Progenitor cell of endocrine pancreas (in vitro differentiated cells): ENCODE results near the gene PRSS2. TPM values are rescaled to one million over a fixed set of nuclear protein-coding genes. Genes with fewer than 3 reads are reported as not detected.

Experiments used
- DNase-seq: peaks from one replicate; pipeline ENCODE4 v3.0.0; 2021; ENCODE audit warnings: low spot score; ENCODE audit not compliant: unreplicated experiment
- H3K27ac Mint-ChIP-seq: 2 replicates; pipeline ENCODE4 v1.8.0; 2021; ENCODE audit warnings: mild to moderate bottlenecking, moderate library complexity, mixed read lengths
- H3K27me3 Mint-ChIP-seq: 2 replicates; pipeline ENCODE4 v1.8.0; 2021; ENCODE audit warnings: mixed read lengths
- H3K36me3 Mint-ChIP-seq: 2 replicates; pipeline ENCODE4 v1.8.0; 2022; ENCODE audit warnings: mixed read lengths; ENCODE audit not compliant: insufficient read depth
- H3K4me1 Mint-ChIP-seq: 2 replicates; pipeline ENCODE4 v1.8.0; 2021; ENCODE audit warnings: low read depth, mixed read lengths
- H3K4me3 Mint-ChIP-seq: 2 replicates; pipeline ENCODE4 v1.8.0; 2021; ENCODE audit warnings: low read depth, mild to moderate bottlenecking, moderate library complexity, mixed read lengths
- H3K9me3 Mint-ChIP-seq: 2 replicates; pipeline ENCODE4 v1.8.0; 2021; ENCODE audit warnings: low read depth, mixed read lengths
- long read RNA-seq: library from polyadenylated mRNA; unstranded; transcript quantifications from one replicate; pipeline ENCODE4 v2.0.0, GENCODE V29; 2020
- total RNA-seq: library from RNA; stranded (reverse); gene quantifications from 2 replicates; pipeline ENCODE4 v1.2.1, GENCODE V29; 2021
- TF ChIP-seq, protein P1 (sequence below): fragments of 200-600 bp; sonication (generic); IDR thresholded peaks from one replicate; pipeline ENCODE4 v1.5.0; 2021; ENCODE audit warnings: antibody characterized with exemption, mild to moderate bottlenecking; ENCODE audit not compliant: unreplicated experiment

PRSS2 gene
- 3.9 and 5.3 TPM in 2 replicates for total RNA-seq
- long read RNA-seq, partial matches to known transcripts, result 0 of 3 reads
- long read RNA-seq, other reads (novel, unspliced or antisense), result 2 of 3 reads

DNA sequence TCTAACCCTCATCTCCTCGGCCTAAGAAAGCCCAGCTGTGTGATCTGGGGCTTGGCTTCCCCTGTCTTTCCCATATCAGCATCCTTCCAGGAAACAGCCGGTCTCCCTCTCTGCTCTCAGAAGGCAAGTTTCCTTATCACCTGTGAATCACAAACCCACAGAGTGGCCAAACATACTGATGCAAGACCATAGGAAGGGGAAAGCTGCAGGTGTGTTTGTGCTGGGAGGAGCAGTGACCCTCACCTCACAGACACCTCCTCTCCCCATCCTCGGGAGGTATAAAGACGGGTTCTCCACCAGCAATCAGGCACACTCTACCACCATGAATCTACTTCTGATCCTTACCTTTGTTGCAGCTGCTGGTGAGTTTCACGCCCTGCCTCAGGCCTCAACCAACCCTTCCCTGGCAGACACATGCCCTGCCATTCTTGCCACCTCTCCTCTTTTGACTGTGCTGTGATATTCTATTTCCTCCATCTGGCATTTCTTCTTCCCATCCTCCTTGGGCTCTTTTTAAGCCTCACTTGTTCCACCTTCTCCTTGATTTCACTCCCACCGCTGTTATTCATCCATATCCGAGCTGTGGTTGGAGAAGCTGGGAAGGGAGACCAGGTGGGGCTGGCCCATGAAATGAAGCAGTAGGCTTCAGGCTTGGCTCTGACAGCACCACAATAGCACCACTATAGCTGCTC, at the start of gene PRSS2:
Gene PRSS2, plus strand, starts transcription at position 310 of the 692 bp plus-strand sequence. Its CDS starts 13 bp downstream, at position 323.
- H3K36me3 Mint-ChIP-seq, result no peaks in the 10 kb centered on the region
- H3K9me3 Mint-ChIP-seq, result no peaks in the 10 kb centered on the region
- H3K4me1 Mint-ChIP-seq, result peaks cover 3% of the 10 kb centered on the region
- TF ChIP-seq, protein P1, sequence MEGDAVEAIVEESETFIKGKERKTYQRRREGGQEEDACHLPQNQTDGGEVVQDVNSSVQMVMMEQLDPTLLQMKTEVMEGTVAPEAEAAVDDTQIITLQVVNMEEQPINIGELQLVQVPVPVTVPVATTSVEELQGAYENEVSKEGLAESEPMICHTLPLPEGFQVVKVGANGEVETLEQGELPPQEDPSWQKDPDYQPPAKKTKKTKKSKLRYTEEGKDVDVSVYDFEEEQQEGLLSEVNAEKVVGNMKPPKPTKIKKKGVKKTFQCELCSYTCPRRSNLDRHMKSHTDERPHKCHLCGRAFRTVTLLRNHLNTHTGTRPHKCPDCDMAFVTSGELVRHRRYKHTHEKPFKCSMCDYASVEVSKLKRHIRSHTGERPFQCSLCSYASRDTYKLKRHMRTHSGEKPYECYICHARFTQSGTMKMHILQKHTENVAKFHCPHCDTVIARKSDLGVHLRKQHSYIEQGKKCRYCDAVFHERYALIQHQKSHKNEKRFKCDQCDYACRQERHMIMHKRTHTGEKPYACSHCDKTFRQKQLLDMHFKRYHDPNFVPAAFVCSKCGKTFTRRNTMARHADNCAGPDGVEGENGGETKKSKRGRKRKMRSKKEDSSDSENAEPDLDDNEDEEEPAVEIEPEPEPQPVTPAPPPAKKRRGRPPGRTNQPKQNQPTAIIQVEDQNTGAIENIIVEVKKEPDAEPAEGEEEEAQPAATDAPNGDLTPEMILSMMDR, result no peak
- no peak for DNase-seq
- peaks cover 50% of the 10 kb centered on the region for H3K27me3 Mint-ChIP-seq
- no peak within 1 kb of the TSS for H3K4me3 Mint-ChIP-seq
- H3K27ac Mint-ChIP-seq, result no peak within 1 kb of the TSS

DNA sequence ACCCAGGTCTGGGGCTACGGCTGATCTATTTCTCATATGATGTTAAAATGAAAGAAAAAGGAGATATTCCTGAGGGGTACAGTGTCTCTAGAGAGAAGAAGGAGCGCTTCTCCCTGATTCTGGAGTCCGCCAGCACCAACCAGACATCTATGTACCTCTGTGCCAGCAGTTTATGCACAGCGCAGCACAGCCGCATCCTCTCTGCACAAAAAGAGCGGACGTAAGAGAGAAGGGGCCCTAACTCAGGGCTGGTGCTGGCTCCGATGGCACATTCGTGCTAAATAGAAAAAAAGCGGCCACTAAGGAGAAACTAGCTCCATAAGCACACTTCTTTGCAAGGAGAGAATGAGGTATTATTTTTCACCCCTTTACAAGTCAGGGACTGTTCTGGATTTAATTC, 49.8 kb upstream of the PRSS2 start:
- no peak for DNase-seq
- no peaks in the 10 kb centered on the region for H3K4me1 Mint-ChIP-seq
- H3K27ac Mint-ChIP-seq, result no peak overlapping the region
- H3K9me3 Mint-ChIP-seq, result no peaks in the 10 kb centered on the region
- TF ChIP-seq, protein P1, result no peak
- peaks cover 22% of the 10 kb centered on the region for H3K27me3 Mint-ChIP-seq
- H3K36me3 Mint-ChIP-seq, result no peaks in the 10 kb centered on the region
- no peak overlapping the region for H3K4me3 Mint-ChIP-seq

DNA sequence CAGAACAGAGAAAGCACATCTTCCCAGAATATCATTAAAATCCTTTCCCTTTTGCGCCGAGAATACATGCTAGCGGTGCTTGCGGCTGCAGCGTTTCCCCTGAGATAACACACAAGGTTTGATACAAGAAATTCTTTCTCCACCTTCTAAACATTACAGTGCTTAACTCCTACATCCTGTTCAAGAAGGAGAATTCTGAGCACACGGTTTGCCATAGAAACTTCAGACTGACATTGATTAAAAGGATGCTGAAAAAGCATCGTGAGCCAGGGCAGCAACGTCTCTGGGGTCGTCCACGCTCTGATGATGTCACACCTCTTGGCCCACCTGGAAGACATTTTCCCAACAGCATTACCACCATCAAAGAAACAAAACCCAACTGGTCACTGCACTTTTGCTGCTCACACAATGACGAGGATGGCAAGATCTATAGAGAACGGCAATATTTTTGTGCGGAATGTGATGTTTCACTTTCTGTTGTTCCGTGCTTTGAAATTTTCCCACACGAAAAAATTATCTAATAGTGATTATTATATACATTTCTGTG, 48.4 kb upstream of the PRSS2 start:
- H3K4me3 Mint-ChIP-seq, result no peak overlapping the region
- H3K4me1 Mint-ChIP-seq, result no peaks in the 10 kb centered on the region
- no peaks in the 10 kb centered on the region for H3K9me3 Mint-ChIP-seq
- TF ChIP-seq, protein P1, result no peak
- DNase-seq, result no peak
- peaks cover 17% of the 10 kb centered on the region for H3K27me3 Mint-ChIP-seq
- no peaks in the 10 kb centered on the region for H3K36me3 Mint-ChIP-seq
- no peak overlapping the region for H3K27ac Mint-ChIP-seq

DNA sequence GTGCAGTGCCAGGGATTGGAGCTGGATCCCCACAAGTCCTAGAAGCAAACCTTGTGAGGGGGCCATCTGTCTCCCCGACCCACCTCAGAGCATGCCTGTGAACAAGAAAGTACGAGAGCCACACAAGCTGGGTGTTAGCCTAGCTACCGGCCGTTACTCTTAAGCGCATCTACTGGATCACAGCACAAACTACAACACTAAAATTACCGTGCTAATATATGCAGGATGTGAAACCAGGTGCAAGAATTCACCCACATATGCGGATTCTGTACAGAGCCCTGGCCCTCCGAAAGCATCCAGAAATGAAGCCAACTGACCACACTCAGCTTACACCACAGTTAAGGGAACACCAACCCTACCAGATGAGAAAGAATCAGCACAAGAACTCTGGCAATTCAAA, 37.5 kb upstream of the PRSS2 start:
- H3K27me3 Mint-ChIP-seq, result peaks cover 2% of the 10 kb centered on the region
- TF ChIP-seq, protein P1, result no peak

DNA sequence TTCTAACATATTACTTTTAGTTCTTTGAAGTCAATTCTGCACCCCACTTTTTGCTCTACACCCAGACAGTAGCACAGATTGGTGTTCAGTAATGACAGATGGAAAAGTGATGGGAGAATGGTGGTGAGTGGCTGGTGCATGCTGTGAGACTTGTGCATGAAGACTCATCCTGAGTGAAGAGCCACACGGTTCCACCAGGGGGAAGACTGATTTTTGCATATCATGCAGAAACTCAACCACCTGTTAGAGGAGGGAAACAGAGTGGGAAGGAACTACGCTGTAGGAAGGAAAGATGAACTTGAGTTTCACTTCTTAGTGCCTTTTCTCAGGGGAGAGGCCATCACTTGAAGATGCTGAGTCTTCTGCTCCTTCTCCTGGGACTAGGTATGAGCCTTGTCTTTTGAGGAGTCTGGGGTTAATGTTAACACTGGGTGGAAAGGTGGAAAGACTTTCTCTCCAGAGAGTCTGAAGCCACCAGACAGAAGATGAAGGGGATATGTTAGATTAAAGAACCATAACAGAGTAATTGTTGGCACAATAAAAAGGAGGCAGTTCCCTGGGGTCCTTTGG, 30.8 kb upstream of the PRSS2 start:
- TF ChIP-seq, protein P1, result peak; percentile 23
- H3K27ac Mint-ChIP-seq, result no peak overlapping the region
- no peak for DNase-seq
- no peaks in the 10 kb centered on the region for H3K36me3 Mint-ChIP-seq
- H3K27me3 Mint-ChIP-seq, result peaks cover 14% of the 10 kb centered on the region
- H3K4me3 Mint-ChIP-seq, result no peak overlapping the region
- H3K9me3 Mint-ChIP-seq, result peaks cover 4% of the 10 kb centered on the region
- peaks cover 2% of the 10 kb centered on the region for H3K4me1 Mint-ChIP-seq

More for the DNA sequence above, 37.5 kb upstream of the PRSS2 start:
- Mint-ChIP-seq H3K36me3 (no peaks in the 10 kb centered on the region), H3K9me3 (peaks cover 6% of the 10 kb centered on the region), H3K4me3 (no peak overlapping the region), H3K4me1 (peaks cover 2% of the 10 kb centered on the region), H3K27ac (no peak overlapping the region)
- DNase-seq, result no peak
